AML-193 (cell line): ENCODE measurements around the gene SLC10A1.

Source experiments
- DNase-seq, 2 experiments: peaks; one replicate each; lab custom pipeline; 2025; lab: John Stamatoyannopoulos, UW

Gene SLC10A1

DNA sequence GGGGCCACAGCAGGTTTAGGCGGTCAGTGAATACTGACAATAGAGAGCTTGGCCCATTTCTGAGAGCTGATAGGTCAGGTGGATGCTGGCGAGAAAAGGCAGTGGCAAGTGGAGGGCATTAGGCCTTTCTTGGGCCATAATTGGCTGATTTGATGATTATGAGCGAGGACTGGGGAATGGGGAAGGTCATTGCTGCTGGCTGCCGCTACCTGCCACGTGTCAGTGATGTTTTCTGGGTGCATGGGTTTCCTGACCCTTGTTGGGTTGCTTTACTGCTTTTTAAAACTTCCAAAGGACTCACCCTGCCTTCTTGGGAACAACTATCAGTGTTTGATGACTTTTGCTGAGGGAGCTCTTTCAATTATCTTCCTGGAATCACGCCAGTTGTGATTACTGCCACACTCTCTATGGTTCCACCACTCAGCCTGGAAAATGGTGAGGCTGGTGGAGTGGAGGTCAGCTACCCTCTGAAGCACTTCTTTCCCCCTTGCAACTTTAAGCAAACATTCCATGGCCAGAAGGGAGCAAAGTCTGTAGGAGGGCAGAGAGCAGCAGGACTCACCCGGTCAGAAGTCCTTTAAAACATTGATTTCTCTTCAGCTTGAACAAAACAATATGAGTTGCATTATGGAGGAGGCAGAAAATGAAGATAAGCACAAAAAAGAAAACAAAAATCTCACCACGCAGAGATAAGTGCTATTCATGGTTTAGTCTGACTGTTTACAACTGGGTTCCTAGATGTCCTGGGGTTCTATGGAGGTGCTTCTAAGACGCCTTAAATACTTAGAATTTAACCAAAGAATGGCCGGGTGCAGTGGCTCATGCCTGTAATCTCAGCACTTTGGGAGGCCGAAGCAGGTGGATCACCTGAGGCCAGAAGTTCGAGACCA is 12.1 kb upstream of the SLC10A1 start:
- DNase-seq, result no peak

- no peak for DNase-seq
Observed at GRCh38 chr14:69807192-69807591, 10.2 kb upstream of the SLC10A1 start.

- no peak for DNase-seq
Observed at GRCh38 chr14:69804902-69805301, 7.9 kb upstream of the SLC10A1 start.

GRCh38 chr14:69803753-69804152 is 6.7 kb upstream of the SLC10A1 start:
- no peak for DNase-seq

- DNase-seq, result no peak
Observed at GRCh38 chr14:69798339-69798735, 1.3 kb upstream of the SLC10A1 start.

GRCh38 chr14:69797573-69798338 is 715 bp upstream of the SLC10A1 start:
- DNase-seq, result no peak

GRCh38 chr14:69795691-69796090 is 1.4 kb downstream of the SLC10A1 start:
- no peak for DNase-seq

DNA sequence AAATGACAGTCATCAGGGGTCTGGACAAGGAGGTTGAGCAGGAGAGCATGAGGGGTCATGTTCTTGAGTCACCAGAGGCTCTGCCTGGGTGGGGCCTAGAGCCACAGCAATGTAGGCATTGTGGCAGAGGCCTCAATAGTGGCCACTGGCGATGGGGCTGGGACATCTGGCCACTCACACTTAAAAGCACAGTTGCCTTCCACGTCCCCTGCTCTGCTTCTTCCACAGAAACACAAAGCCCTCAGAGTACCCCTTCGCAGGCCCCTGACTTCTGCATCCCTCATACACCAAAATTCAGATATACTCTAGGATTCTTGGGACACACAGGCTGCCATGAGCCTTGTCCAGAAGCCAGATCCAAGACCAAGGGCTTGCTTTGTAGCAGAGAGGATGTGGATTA is 2.2 kb downstream of the SLC10A1 start:
- DNase-seq, result no peak

- DNase-seq, result no peak
Observed at GRCh38 chr14:69792887-69793421, 4.1 kb downstream of the SLC10A1 start.

- DNase-seq, result no peak
Observed at GRCh38 chr14:69789118-69789640, 7.9 kb downstream of the SLC10A1 start.

DNA sequence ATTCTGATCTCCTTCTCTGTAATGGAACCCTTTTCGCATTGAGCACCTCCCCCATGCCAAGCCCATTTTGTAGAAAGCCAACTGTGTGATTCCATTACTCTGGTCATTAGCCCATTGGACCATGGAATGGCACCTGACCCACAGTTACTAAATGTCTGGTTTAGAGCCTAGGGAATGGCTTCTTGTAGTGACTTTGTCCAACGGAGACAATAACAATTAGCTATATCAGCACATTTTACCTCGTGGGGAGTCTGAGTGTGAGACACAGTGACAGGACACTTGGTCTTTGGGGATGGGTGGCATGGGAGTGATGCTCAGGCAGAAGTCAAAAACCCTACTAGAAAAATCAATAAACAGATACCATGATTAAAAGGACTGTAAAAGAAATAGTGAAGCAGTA is 10.4 kb downstream of the SLC10A1 start:
- no peak for DNase-seq

GRCh38 chr14:69784942-69785341 is 12.1 kb downstream of the SLC10A1 start:
- no peak for DNase-seq

DNA sequence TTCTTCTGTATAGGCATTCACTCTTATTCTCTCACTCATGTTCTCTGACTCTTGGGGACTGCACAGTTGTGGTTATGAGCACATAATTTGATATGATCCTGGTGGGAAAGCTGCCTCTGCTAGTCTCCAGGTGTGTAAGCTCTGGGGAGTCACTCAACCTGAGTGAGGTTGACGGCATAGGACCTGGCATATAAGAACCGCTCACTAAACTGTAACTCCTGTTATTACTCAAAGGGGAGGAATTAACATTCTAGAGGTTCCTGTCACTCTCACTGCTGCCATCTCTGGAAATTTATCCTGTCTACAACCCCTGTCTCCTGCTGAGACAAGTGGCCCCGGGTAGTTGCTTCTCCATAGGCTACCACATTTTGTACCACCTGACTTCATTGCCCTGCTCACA is 16.1 kb downstream of the SLC10A1 start:
- no peak for DNase-seq

- DNase-seq, result no peak
Observed at GRCh38 chr14:69780092-69780491, 16.9 kb downstream of the SLC10A1 start.

DNA sequence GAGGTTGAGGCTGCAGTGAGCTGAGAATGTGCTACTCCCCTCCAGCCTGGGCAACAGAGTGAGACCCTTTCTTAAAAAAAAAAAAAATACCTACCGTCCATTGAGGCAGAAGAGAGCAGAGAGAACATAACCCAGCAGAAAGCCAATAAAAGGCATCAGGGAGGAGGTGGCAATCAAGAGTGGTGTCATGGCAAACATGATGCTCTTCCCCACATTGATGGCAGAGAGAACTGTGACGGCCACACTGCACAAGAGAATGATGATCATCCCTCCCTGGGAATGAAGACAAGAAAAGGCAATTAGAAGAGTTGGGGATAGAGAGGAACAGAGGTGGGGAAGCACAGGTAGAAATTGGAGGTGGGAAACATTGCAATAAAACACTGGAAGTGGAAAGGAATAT is 18.0 kb downstream of the SLC10A1 start:
- DNase-seq, result no peak

- no peak for DNase-seq
Observed at GRCh38 chr14:69776875-69777453, 20.1 kb downstream of the SLC10A1 start.

- DNase-seq, result no peak
Observed at GRCh38 chr14:69775012-69775411, 22.0 kb downstream of the SLC10A1 start.

- no peak for DNase-seq
Observed at GRCh38 chr14:69773571-69774276, 23.3 kb downstream of the SLC10A1 start.

GRCh38 chr14:69772082-69773017 is 24.7 kb downstream of the SLC10A1 start:
- DNase-seq, result no peak

DNA sequence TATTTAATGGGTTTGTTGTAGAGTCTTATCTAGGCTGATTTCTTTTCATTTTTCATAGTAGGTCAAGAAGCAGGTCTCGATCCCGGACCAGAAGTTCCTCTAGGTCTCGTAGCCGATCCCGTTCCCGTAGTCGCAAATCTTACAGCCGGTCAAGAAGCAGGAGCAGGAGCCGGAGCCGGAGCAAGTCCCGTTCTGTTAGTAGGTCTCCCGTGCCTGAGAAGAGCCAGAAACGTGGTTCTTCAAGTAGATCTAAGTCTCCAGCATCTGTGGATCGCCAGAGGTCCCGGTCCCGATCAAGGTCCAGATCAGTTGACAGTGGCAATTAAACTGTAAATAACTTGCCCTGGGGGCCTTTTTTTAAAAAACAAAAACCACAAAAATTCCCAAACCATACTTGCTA is 25.9 kb downstream of the SLC10A1 start:
- DNase-seq, result no peak

DNA sequence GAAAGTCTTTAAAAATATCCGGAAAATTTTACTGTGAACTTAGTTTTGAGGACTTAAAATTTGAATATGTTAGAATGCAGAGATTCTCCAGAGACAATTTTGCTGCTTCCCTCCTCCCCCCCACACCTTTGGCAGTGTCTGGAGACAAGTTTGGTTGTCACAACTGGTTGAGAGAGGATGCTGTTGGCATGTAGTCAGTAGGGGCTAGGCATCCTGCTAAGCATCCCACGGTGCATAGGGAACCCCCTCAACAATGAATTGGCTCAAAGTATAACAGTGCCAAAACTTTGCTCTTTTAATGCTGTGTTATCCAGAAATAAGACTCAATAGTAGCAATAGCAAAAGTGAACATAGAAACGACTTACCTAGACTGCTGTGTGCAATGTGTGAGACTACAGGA is 26.5 kb downstream of the SLC10A1 start:
- DNase-seq, result no peak
